ENCODE results near the gene CXCL12.

Gene CXCL12

DNA sequence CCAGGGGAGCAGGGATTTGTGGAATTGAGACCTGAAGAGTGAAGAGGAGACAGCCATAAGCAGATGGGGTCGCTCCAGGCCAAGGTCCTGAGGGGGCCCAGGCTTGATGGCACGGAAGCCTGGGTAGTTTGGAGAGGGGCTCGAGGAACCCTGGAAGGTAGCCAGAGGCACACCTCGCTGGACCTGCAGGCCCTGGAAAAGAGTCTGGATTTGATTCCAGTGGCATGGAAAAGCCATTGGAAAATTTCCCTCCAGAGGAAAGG is 31.8 kb downstream of the CXCL12 start:
- H3K27me3 ChIP-seq, result no peaks in the 10 kb centered on the region
- H3K9me3 ChIP-seq, result no peaks in the 10 kb centered on the region
- H3K36me3 ChIP-seq, result no peaks in the 10 kb centered on the region
- H3K27ac ChIP-seq, result no peak overlapping the region
- H3K4me1 ChIP-seq (ENCODE audit: control insufficient read depth in 1 of 2, insufficient read depth in 1 of 2, low read depth in 1 of 2, low read length in 1 of 2), result no peaks in the 10 kb centered on the region
- TF ChIP-seq, protein P1, sequence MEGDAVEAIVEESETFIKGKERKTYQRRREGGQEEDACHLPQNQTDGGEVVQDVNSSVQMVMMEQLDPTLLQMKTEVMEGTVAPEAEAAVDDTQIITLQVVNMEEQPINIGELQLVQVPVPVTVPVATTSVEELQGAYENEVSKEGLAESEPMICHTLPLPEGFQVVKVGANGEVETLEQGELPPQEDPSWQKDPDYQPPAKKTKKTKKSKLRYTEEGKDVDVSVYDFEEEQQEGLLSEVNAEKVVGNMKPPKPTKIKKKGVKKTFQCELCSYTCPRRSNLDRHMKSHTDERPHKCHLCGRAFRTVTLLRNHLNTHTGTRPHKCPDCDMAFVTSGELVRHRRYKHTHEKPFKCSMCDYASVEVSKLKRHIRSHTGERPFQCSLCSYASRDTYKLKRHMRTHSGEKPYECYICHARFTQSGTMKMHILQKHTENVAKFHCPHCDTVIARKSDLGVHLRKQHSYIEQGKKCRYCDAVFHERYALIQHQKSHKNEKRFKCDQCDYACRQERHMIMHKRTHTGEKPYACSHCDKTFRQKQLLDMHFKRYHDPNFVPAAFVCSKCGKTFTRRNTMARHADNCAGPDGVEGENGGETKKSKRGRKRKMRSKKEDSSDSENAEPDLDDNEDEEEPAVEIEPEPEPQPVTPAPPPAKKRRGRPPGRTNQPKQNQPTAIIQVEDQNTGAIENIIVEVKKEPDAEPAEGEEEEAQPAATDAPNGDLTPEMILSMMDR (IDR thresholded peaks at IDR 0.05), result no peak
- no peak overlapping the region for H3K4me3 ChIP-seq (ENCODE audit: low read depth in 1 of 2, low read length in 1 of 2)

DNA sequence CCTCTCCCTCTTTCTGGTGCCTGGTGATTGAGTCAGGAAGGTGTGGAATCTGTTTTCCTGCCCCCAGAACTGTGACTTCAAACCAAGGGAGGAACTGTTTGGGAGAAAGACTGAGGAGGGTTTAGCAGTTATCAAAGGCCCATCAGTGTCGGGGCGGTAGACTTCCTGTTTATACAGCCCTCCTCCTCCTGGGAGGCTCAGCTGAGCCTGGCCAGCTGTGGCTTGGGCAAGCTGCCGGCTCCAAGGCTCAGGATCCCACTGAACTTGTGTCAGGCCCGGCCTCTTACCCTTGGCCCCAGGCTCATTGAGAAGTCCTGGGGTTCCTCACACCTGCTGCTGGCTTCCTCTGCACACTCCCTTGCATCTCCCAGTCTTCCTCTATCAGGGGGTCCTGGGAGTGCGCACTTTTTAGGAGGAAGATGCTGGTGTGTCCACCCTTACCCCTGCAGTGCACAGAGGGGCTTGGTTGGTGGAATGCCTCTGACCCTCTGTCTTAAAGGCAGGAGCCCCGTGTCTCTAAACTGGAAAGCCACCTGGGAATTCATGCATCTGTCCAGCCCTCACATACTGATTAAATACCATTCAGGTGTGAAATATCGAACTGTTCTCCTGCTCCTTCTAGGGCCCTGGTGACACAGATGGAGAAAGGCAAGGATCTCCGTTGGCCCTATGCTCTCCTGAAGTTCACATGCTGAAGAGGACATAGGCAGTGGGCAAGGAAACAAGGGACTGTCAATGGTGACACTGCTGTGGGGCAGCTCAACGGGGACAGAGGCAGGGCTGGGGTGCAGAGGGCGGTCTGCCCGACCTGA is 32.4 kb downstream of the CXCL12 start:
- TF ChIP-seq, protein P1 (IDR thresholded peaks at IDR 0.05), result no peak
- Histone ChIP-seq H3K9me3 (no peaks in the 10 kb centered on the region), H3K27me3 (no peaks in the 10 kb centered on the region), H3K27ac (no peak overlapping the region), H3K4me1 (ENCODE audit: control insufficient read depth in 1 of 2, insufficient read depth in 1 of 2, low read depth in 1 of 2, low read length in 1 of 2) (no peaks in the 10 kb centered on the region), H3K4me3 (ENCODE audit: low read depth in 1 of 2, low read length in 1 of 2) (no peak overlapping the region), H3K36me3 (no peaks in the 10 kb centered on the region)

DNA sequence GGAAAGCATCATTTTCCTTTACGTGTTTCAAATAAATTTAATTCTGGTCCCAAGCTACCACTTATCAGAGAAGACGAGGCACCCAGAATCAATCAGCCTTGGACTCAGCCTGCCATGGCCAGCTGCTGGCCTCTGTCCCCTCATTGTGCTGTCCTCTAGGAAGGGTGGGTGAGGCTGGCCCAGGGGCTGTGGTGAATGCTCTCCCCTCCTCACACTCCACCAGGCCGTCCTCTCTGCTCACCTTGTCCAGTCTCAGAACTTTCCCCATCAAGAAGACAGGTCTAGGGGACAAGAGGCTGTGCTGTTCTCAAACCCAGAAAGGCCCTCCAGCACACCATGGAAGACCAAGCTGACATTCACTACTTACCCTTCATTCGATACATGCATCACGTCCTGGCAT is 36.4 kb downstream of the CXCL12 start:
- H3K27ac ChIP-seq, result no peak overlapping the region
- no peaks in the 10 kb centered on the region for H3K36me3 ChIP-seq
- no peaks in the 10 kb centered on the region for H3K27me3 ChIP-seq
- no peak overlapping the region for H3K4me3 ChIP-seq (ENCODE audit: low read depth in 1 of 2, low read length in 1 of 2)
- H3K4me1 ChIP-seq (ENCODE audit: control insufficient read depth in 1 of 2, insufficient read depth in 1 of 2, low read depth in 1 of 2, low read length in 1 of 2), result no peaks in the 10 kb centered on the region
- H3K9me3 ChIP-seq, result no peaks in the 10 kb centered on the region
- TF ChIP-seq, protein P1 (IDR thresholded peaks at IDR 0.05), result no peak

DNA sequence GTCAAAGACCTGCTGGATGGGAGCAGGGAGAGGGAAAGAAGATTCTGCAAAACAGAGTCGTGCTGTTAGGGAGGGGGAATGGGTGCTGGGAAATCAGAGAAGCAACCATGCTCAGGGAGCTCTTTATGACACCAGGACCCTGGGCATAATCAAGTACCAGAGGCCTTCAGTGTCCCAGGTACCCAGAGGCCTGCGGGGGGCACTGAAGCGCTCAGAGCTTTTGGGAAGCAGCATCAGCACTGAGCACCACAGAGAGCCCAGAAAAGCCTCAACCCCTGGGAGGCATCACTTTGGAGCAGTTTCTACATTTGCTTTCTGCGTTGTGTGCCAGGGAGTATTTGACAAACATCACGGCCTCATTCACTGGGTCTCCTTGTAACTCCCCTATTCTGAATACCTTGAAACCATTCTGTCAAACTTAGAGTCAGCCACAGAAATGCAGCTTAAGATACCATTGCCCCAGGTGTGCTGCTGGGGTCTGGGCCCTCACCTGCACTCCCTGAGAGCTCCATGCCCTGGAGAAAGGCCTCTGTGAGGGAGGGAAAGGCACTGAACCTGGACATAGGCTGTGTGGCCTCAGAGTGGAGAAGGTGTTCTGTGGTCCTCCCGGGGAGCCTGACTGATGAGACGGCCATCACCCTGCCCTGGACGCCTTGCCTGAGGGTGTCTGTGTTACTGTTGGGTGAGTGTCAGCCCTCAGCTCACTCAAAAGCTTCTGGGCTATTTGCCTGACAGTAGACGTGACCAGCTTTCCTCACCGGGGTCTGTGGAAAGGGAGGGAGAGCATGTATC is 37.1 kb downstream of the CXCL12 start:
- Histone ChIP-seq H3K27me3 (no peaks in the 10 kb centered on the region), H3K4me3 (ENCODE audit: low read depth in 1 of 2, low read length in 1 of 2) (no peak overlapping the region), H3K4me1 (ENCODE audit: control insufficient read depth in 1 of 2, insufficient read depth in 1 of 2, low read depth in 1 of 2, low read length in 1 of 2) (no peaks in the 10 kb centered on the region), H3K27ac (no peak overlapping the region), H3K9me3 (no peaks in the 10 kb centered on the region), H3K36me3 (no peaks in the 10 kb centered on the region)
- TF ChIP-seq, protein P1 (IDR thresholded peaks at IDR 0.05), result no peak

DNA sequence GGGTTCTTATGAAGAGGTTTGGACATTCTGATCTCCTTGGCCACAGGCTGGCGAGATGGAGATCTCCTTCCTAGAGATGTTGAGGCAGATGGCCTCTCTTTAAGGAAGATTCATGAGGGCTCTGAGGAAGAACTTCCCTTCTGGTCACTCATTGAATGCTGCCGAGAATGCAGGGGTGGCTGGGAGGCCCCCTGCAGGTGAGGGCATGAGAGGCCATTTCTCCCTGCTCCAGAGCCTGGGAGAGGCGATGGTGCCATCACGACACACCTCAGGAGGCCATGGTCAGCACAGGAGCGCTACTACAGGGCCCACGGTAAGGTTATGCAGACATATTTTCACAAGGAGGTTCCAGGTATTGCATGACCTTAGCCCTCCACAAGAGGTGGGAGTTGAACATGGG is 40.2 kb downstream of the CXCL12 start:
- H3K9me3 ChIP-seq, result no peaks in the 10 kb centered on the region
- no peaks in the 10 kb centered on the region for H3K4me1 ChIP-seq (ENCODE audit: control insufficient read depth in 1 of 2, insufficient read depth in 1 of 2, low read depth in 1 of 2, low read length in 1 of 2)
- no peaks in the 10 kb centered on the region for H3K27me3 ChIP-seq
- H3K36me3 ChIP-seq, result no peaks in the 10 kb centered on the region
- no peak overlapping the region for H3K4me3 ChIP-seq (ENCODE audit: low read depth in 1 of 2, low read length in 1 of 2)
- no peak overlapping the region for H3K27ac ChIP-seq
- TF ChIP-seq, protein P1 (IDR thresholded peaks at IDR 0.05), result no peak
